ENCODE data around the gene LACRT.

Gene LACRT

GRCh38 chr12:54627304-54627703 lies 7.4 kb downstream of the LACRT start:
- peaks cover 3 to 6% of the 10 kb centered on the region in 2 donors for H3K9me3 Mint-ChIP-seq
- DNase-seq (no peak), ATAC-seq (replicated peaks) (no peak)
- peaks cover 85 to 92% of the 10 kb centered on the region in 2 donors for H3K27me3 Mint-ChIP-seq
- H3K36me3 Mint-ChIP-seq (ENCODE audit: insufficient read depth): no peaks in the 10 kb centered on the region
- H3K4me3 Mint-ChIP-seq: no peak overlapping the region
- H3K4me1 Mint-ChIP-seq (ENCODE audit: low read depth in 2 of 2): peaks cover 0 to 2% of the 10 kb centered on the region in 2 donors
- H3K27ac Mint-ChIP-seq: no peak overlapping the region

- Mint-ChIP-seq H3K36me3 (ENCODE audit: insufficient read depth) (no peaks in the 10 kb centered on the region), H3K27me3 (peaks cover 87 to 96% of the 10 kb centered on the region in 2 donors), H3K9me3 (peaks cover 3 to 6% of the 10 kb centered on the region in 2 donors), H3K4me3 (no peak overlapping the region), H3K4me1 (ENCODE audit: low read depth in 2 of 2) (no peaks in the 10 kb centered on the region), H3K27ac (no peak overlapping the region)
- DNase-seq: no peak
- no peak for ATAC-seq (replicated peaks)
Measured at GRCh38 chr12:54625598-54625997, 9.1 kb downstream of the LACRT start.

GRCh38 chr12:54624315-54625279 lies 10.1 kb downstream of the LACRT start:
- no peaks in the 10 kb centered on the region for H3K36me3 Mint-ChIP-seq (ENCODE audit: insufficient read depth)
- no peak overlapping the region for H3K27ac Mint-ChIP-seq
- no peak overlapping the region for H3K4me3 Mint-ChIP-seq
- peaks cover 77 to 89% of the 10 kb centered on the region in 2 donors for H3K27me3 Mint-ChIP-seq
- no peaks in the 10 kb centered on the region for H3K4me1 Mint-ChIP-seq (ENCODE audit: low read depth in 2 of 2)
- DNase-seq (no peak), ATAC-seq (replicated peaks) (no peak)
- H3K9me3 Mint-ChIP-seq: peaks cover 3 to 6% of the 10 kb centered on the region in 2 donors

- DNase-seq (no peak), ATAC-seq (replicated peaks) (no peak)
- H3K27me3 Mint-ChIP-seq: peaks cover 61 to 77% of the 10 kb centered on the region in 2 donors
- H3K4me3 Mint-ChIP-seq: no peak overlapping the region
- H3K4me1 Mint-ChIP-seq (ENCODE audit: low read depth in 2 of 2): no peaks in the 10 kb centered on the region
- H3K9me3 Mint-ChIP-seq: peaks cover under 1% of the 10 kb centered on the region in 2 donors
- no peak overlapping the region for H3K27ac Mint-ChIP-seq
- no peaks in the 10 kb centered on the region for H3K36me3 Mint-ChIP-seq (ENCODE audit: insufficient read depth)
Measured at GRCh38 chr12:54622463-54623183, 12.1 kb downstream of the LACRT start.

- ATAC-seq (replicated peaks): no peak
- H3K36me3 Mint-ChIP-seq (ENCODE audit: insufficient read depth): no peaks in the 10 kb centered on the region
Measured at GRCh38 chr12:54616933-54617680, 17.6 kb downstream of the LACRT start.

GRCh38 chr12:54612225-54612750 lies 22.4 kb downstream of the LACRT start:
- ATAC-seq (replicated peaks) (no peak), DNase-seq (no peak)
- H3K4me3 Mint-ChIP-seq: no peak overlapping the region
- H3K27me3 Mint-ChIP-seq: peaks cover 43 to 84% of the 10 kb centered on the region in 2 donors
- peaks cover 4 to 7% of the 10 kb centered on the region in 2 donors for H3K4me1 Mint-ChIP-seq (ENCODE audit: low read depth in 2 of 2)
- H3K36me3 Mint-ChIP-seq (ENCODE audit: insufficient read depth): no peaks in the 10 kb centered on the region
- H3K27ac Mint-ChIP-seq: no peak overlapping the region
- no peaks in the 10 kb centered on the region for H3K9me3 Mint-ChIP-seq

More at GRCh38 chr12:54616933-54617680, 17.6 kb downstream of the LACRT start:
- DNase-seq: no peak
- H3K27me3 Mint-ChIP-seq: peaks cover 56 to 65% of the 10 kb centered on the region in 2 donors
- no peak overlapping the region for H3K27ac Mint-ChIP-seq
- H3K9me3 Mint-ChIP-seq: no peaks in the 10 kb centered on the region
- H3K4me1 Mint-ChIP-seq (ENCODE audit: low read depth in 2 of 2): peaks cover 4 to 8% of the 10 kb centered on the region in 2 donors
- H3K4me3 Mint-ChIP-seq: no peak overlapping the region

- Mint-ChIP-seq H3K4me1 (ENCODE audit: low read depth in 2 of 2) (peaks cover 2% of the 10 kb centered on the region in 2 donors), H3K4me3 (no peak overlapping the region), H3K27ac (no peak overlapping the region), H3K9me3 (no peaks in the 10 kb centered on the region), H3K36me3 (ENCODE audit: insufficient read depth) (no peaks in the 10 kb centered on the region), H3K27me3 (peaks cover 41 to 83% of the 10 kb centered on the region in 2 donors)
- ATAC-seq (replicated peaks) (no peak), DNase-seq (no peak)
Measured at GRCh38 chr12:54611715-54612149, 23.0 kb downstream of the LACRT start.

GRCh38 chr12:54608769-54609168 lies 25.9 kb downstream of the LACRT start:
- H3K36me3 Mint-ChIP-seq (ENCODE audit: insufficient read depth): peaks cover 4% of the 10 kb centered on the region
- no peak overlapping the region for H3K27ac Mint-ChIP-seq
- no peak for ATAC-seq (replicated peaks)
- no peak overlapping the region for H3K4me3 Mint-ChIP-seq
- no peak for DNase-seq
- H3K27me3 Mint-ChIP-seq: peaks cover 14 to 53% of the 10 kb centered on the region in 2 donors
- no peaks in the 10 kb centered on the region for H3K4me1 Mint-ChIP-seq (ENCODE audit: low read depth in 2 of 2)
- H3K9me3 Mint-ChIP-seq: no peaks in the 10 kb centered on the region

GRCh38 chr12:54608156-54608555 lies 26.5 kb downstream of the LACRT start:
- peaks cover 14 to 47% of the 10 kb centered on the region in 2 donors for H3K27me3 Mint-ChIP-seq
- H3K4me1 Mint-ChIP-seq (ENCODE audit: low read depth in 2 of 2): peaks cover 0 to 1% of the 10 kb centered on the region in 2 donors
- no peak overlapping the region for H3K27ac Mint-ChIP-seq
- H3K4me3 Mint-ChIP-seq: no peak overlapping the region
- ATAC-seq (replicated peaks) (no peak), DNase-seq (no peak)
- no peaks in the 10 kb centered on the region for H3K9me3 Mint-ChIP-seq
- peaks cover 4% of the 10 kb centered on the region for H3K36me3 Mint-ChIP-seq (ENCODE audit: insufficient read depth)

GRCh38 chr12:54606556-54606955 lies 28.1 kb downstream of the LACRT start:
- H3K4me3 Mint-ChIP-seq: no peak overlapping the region
- DNase-seq (no peak), ATAC-seq (replicated peaks) (no peak)
- H3K9me3 Mint-ChIP-seq: no peaks in the 10 kb centered on the region
- no peak overlapping the region for H3K27ac Mint-ChIP-seq
- H3K27me3 Mint-ChIP-seq: peaks cover 14 to 31% of the 10 kb centered on the region in 2 donors
- peaks cover 0 to 5% of the 10 kb centered on the region in 2 donors for H3K4me1 Mint-ChIP-seq (ENCODE audit: low read depth in 2 of 2)
- peaks cover 4% of the 10 kb centered on the region for H3K36me3 Mint-ChIP-seq (ENCODE audit: insufficient read depth)

- Mint-ChIP-seq H3K4me1 (ENCODE audit: low read depth in 2 of 2) (peaks cover 0 to 5% of the 10 kb centered on the region in 2 donors), H3K4me3 (no peak overlapping the region), H3K36me3 (ENCODE audit: insufficient read depth) (peaks cover 4% of the 10 kb centered on the region), H3K9me3 (no peaks in the 10 kb centered on the region), H3K27me3 (peaks cover 14 to 21% of the 10 kb centered on the region in 2 donors), H3K27ac (no peak overlapping the region)
- ATAC-seq (replicated peaks) (no peak), DNase-seq (no peak)
Measured at GRCh38 chr12:54605138-54605970, 29.3 kb downstream of the LACRT start.

GRCh38 chr12:54604436-54604835 lies 30.3 kb downstream of the LACRT start:
- DNase-seq (no peak), ATAC-seq (replicated peaks) (no peak)
- peaks cover 22 to 30% of the 10 kb centered on the region in 2 donors for H3K27me3 Mint-ChIP-seq
- no peak overlapping the region for H3K27ac Mint-ChIP-seq
- no peaks in the 10 kb centered on the region for H3K9me3 Mint-ChIP-seq
- peaks cover 4% of the 10 kb centered on the region for H3K36me3 Mint-ChIP-seq (ENCODE audit: insufficient read depth)
- H3K4me3 Mint-ChIP-seq: no peak overlapping the region
- H3K4me1 Mint-ChIP-seq (ENCODE audit: low read depth in 2 of 2): peaks cover 0 to 5% of the 10 kb centered on the region in 2 donors
